ENCODE measurements around the gene PTBP1.

Gene PTBP1

DNA sequence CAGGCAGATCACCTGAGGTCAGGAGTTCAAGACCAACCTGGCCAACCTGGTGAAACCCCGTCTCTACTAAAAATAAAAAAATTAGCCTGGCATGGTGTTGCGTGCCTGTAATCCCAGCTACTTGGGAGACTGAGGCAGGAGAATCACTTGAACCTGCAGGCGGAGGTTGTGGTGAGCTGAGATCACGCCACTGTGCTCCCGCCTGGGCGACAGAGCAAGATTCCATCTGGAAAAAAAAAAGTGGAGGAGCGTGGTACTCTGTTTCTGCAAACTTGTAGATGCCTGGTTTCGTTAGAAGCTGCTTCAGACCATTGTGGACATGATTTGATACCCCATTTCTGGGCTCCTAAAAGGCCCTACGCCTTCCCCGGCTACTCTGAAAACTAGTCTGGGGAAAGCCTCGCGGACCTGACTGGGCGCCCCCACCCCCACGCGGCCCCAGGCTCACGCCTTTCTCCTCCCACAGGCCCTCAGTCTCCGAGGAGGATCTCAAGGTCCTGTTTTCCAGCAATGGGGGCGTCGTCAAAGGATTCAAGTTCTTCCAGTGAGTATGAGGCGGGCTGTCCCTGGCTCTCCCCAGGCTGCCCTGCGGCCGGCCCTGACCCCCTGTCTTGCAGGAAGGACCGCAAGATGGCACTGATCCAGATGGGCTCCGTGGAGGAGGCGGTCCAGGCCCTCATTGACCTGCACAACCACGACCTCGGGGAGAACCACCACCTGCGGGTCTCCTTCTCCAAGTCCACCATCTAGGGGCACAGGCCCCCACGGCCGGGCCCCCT is 13.0 kb downstream of the PTBP1 start:
- peak overlapping the region in 1 of 3 experiments; percentile 51 for H3K27ac Mint-ChIP-seq
- TF ChIP-seq, protein P1, sequence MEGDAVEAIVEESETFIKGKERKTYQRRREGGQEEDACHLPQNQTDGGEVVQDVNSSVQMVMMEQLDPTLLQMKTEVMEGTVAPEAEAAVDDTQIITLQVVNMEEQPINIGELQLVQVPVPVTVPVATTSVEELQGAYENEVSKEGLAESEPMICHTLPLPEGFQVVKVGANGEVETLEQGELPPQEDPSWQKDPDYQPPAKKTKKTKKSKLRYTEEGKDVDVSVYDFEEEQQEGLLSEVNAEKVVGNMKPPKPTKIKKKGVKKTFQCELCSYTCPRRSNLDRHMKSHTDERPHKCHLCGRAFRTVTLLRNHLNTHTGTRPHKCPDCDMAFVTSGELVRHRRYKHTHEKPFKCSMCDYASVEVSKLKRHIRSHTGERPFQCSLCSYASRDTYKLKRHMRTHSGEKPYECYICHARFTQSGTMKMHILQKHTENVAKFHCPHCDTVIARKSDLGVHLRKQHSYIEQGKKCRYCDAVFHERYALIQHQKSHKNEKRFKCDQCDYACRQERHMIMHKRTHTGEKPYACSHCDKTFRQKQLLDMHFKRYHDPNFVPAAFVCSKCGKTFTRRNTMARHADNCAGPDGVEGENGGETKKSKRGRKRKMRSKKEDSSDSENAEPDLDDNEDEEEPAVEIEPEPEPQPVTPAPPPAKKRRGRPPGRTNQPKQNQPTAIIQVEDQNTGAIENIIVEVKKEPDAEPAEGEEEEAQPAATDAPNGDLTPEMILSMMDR (IDR thresholded peaks at IDR 0.05; ENCODE audit: unreplicated experiment in 3 of 3), result no peak
- H3K4me1 Mint-ChIP-seq, result peaks cover 8% of the 10 kb centered on the region
- H3K4me3 Mint-ChIP-seq, result no peak overlapping the region
- H3K9me3 Mint-ChIP-seq, result no peaks in the 10 kb centered on the region
- H3K36me3 Mint-ChIP-seq (ENCODE audit: low read depth), result peaks cover 52% of the 10 kb centered on the region
- no peaks in the 10 kb centered on the region for H3K27me3 Mint-ChIP-seq (ENCODE audit: low read depth)

DNA sequence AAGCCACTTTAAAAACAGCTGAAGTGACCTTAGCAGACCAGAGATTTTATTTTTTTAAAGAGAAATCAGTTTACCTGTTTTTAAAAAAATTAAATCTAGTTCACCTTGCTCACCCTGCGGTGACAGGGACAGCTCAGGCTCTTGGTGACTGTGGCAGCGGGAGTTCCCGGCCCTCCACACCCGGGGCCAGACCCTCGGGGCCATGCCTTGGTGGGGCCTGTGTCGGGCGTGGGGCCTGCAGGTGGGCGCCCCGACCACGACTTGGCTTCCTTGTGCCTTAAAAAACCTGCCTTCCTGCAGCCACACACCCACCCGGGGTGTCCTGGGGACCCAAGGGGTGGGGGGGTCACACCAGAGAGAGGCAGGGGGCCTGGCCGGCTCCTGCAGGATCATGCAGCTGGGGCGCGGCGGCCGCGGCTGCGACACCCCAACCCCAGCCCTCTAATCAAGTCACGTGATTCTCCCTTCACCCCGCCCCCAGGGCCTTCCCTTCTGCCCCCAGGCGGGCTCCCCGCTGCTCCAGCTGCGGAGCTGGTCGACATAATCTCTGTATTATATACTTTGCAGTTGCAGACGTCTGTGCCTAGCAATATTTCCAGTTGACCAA is 13.7 kb downstream of the PTBP1 start:
- no peaks in the 10 kb centered on the region for H3K27me3 Mint-ChIP-seq (ENCODE audit: low read depth)
- H3K4me1 Mint-ChIP-seq, result peaks cover 8% of the 10 kb centered on the region
- peaks cover 57% of the 10 kb centered on the region for H3K36me3 Mint-ChIP-seq (ENCODE audit: low read depth)
- no peak overlapping the region for H3K27ac Mint-ChIP-seq
- H3K4me3 Mint-ChIP-seq, result no peak overlapping the region
- no peaks in the 10 kb centered on the region for H3K9me3 Mint-ChIP-seq
- TF ChIP-seq, protein P1 (IDR thresholded peaks at IDR 0.05; ENCODE audit: unreplicated experiment in 3 of 3), result no peak

DNA sequence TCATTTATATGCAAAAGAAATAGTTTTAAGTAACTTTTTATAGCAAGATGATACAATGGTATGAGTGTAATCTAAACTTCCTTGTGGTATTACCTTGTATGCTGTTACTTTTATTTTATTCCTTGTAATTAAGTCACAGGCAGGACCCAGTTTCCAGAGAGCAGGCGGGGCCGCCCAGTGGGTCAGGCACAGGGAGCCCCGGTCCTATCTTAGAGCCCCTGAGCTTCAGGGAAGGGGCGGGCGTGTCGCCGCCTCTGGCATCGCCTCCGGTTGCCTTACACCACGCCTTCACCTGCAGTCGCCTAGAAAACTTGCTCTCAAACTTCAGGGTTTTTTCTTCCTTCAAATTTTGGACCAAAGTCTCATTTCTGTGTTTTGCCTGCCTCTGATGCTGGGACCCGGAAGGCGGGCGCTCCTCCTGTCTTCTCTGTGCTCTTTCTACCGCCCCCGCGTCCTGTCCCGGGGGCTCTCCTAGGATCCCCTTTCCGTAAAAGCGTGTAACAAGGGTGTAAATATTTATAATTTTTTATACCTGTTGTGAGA is 14.3 kb downstream of the PTBP1 start:
- H3K36me3 Mint-ChIP-seq (ENCODE audit: low read depth), result peaks cover 62% of the 10 kb centered on the region
- H3K4me1 Mint-ChIP-seq, result peaks cover 8% of the 10 kb centered on the region
- no peak overlapping the region for H3K27ac Mint-ChIP-seq
- H3K9me3 Mint-ChIP-seq, result no peaks in the 10 kb centered on the region
- TF ChIP-seq, protein P1 (IDR thresholded peaks at IDR 0.05; ENCODE audit: unreplicated experiment in 3 of 3), result no peak
- no peak overlapping the region for H3K4me3 Mint-ChIP-seq
- no peaks in the 10 kb centered on the region for H3K27me3 Mint-ChIP-seq (ENCODE audit: low read depth)

DNA sequence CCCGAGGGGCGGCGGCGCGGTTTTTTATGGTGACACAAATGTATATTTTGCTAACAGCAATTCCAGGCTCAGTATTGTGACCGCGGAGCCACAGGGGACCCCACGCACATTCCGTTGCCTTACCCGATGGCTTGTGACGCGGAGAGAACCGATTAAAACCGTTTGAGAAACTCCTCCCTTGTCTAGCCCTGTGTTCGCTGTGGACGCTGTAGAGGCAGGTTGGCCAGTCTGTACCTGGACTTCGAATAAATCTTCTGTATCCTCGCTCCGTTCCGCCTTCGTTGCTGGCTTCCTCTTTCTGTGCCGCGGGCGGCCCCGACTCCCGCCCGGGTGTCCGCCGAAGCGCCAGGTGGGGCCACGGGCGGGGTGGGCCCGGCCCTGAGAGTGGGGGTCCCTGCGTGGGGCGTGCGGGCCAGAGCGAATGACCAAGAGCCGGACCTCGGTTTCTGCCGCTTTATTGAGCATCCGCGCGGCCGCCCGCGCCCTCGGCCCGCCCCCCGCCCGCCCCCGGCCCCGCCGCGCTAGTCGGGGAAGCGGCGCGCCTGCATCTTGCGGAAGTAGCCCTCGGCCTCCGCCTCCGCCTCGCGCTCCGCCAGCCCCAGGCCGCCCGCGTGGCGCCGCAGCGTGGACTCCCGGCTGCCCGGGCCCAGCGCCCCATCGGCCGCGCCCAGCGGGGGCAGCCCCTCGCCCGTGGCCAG is 14.9 kb downstream of the PTBP1 start:
- peaks cover 61% of the 10 kb centered on the region for H3K36me3 Mint-ChIP-seq (ENCODE audit: low read depth)
- no peaks in the 10 kb centered on the region for H3K27me3 Mint-ChIP-seq (ENCODE audit: low read depth)
- TF ChIP-seq, protein P1 (IDR thresholded peaks at IDR 0.05; ENCODE audit: unreplicated experiment in 3 of 3), result no peak
- no peaks in the 10 kb centered on the region for H3K9me3 Mint-ChIP-seq
- H3K4me1 Mint-ChIP-seq, result peaks cover 7% of the 10 kb centered on the region
- no peak overlapping the region for H3K27ac Mint-ChIP-seq
- H3K4me3 Mint-ChIP-seq, result no peak overlapping the region

DNA sequence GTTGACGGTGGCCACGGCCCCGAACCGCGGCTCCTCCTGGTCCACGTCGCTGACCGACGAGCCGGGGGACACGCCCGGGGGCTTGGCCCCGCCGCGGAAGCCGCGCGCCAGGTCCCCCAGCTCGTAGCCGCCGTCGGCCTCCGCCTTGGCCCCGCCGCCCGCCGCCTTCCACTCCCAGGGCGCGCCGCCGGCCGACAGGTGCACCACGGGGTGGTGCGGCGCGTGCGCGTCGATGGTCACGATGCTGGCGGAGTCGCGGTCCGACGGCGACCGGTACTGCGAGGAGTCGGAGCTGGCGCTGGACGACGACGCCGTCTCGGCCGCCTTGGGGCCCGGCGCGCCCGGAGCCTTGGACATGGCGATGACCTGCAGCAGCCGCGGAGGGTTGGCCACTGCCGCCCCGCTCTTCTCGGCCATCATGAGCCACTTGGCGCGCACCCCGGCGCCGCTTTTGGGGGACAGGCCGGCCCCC is 15.5 kb downstream of the PTBP1 start:
- Mint-ChIP-seq H3K9me3 (no peaks in the 10 kb centered on the region), H3K4me3 (no peak overlapping the region), H3K27ac (no peak overlapping the region), H3K4me1 (peaks cover 1% of the 10 kb centered on the region), H3K27me3 (ENCODE audit: low read depth) (no peaks in the 10 kb centered on the region), H3K36me3 (ENCODE audit: low read depth) (peaks cover 55% of the 10 kb centered on the region)
- TF ChIP-seq, protein P1 (IDR thresholded peaks at IDR 0.05; ENCODE audit: unreplicated experiment in 3 of 3), result no peak

All from nephron (organoid).